Spleen (tissue), 11 donors: Measurements from ENCODE around the gene ELFN2. TPM values are rescaled to one million over a fixed set of nuclear protein-coding genes. Genes with fewer than 3 reads are reported as not detected.
A peak's percentile ranks its signal among the peaks of the same experiment; 100 is the strongest.

Experiments
- DNase-seq: peaks from one replicate; pipeline ENCODE4 v3.0.0-alpha.2; 2020
- H3K27ac ChIP-seq, 8 donors: fragments of 200-600 bp; sonication (generic) in 7 of 8; 1 replicate in 4 of 8; 2 replicates in 4 of 8; pipeline versions ENCODE4 v1.5.0 to v1.8.0; 2016 to 2021; ENCODE audit warnings: inconsistent platforms in 4 of 8, mild to moderate bottlenecking in 4 of 8, moderate library complexity in 1 of 8
- H3K27me3 ChIP-seq, 7 donors: fragments of 200-600 bp; sonication (generic) in 6 of 7; replicated peaks in 1 of 7; 1 replicate in 4 of 7; 2 replicates in 3 of 7; pipeline versions ENCODE4 v1.5.0 to v1.8.0; 2016 to 2021; ENCODE audit warnings: inconsistent platforms in 3 of 7, mild to moderate bottlenecking in 1 of 7
- H3K36me3 ChIP-seq, 6 donors: fragments of 200-600 bp; sonication (generic) in 5 of 6; 1 replicate in 4 of 6; 2 replicates in 2 of 6; pipeline versions ENCODE4 v1.5.0 to v1.8.0; 2016 to 2021; ENCODE audit warnings: inconsistent platforms in 2 of 6
- H3K4me1 ChIP-seq, 6 donors: fragments of 200-600 bp; sonication (generic) in 5 of 6; 1 replicate in 3 of 6; 2 replicates in 3 of 6; pipeline versions ENCODE4 v1.5.0 to v1.8.0; 2016 to 2021; ENCODE audit warnings: inconsistent platforms in 3 of 6
- H3K4me3 ChIP-seq, 8 donors: fragments of 200-600 bp; sonication (generic) in 7 of 8; 1 replicate in 4 of 8; 2 replicates in 4 of 8; pipeline versions ENCODE4 v1.5.0 to v1.8.0; 2016 to 2021; ENCODE audit warnings: inconsistent platforms in 4 of 8, mild to moderate bottlenecking in 4 of 8, moderate library complexity in 2 of 8
- H3K9me3 ChIP-seq, 8 donors: fragments of 200-600 bp; sonication (generic) in 7 of 8; 1 replicate in 4 of 8; 2 replicates in 4 of 8; pipeline versions ENCODE4 v1.5.0 to v1.8.0; 2016 to 2021; ENCODE audit warnings: inconsistent platforms in 4 of 8
- CTCF ChIP-seq, 11 experiments: fragments of 200-600 bp in 7 of 11; fragments of 450-650 bp in 4 of 11; sonication (generic) in 4 of 11; IDR thresholded peaks in 8 of 11; conservative IDR thresholded peaks in 3 of 11; 1 replicate in 7 of 11; 2 replicates in 4 of 11; pipeline versions ENCODE4 v1.4.0 to v1.8.0; 2016 to 2021; ENCODE audit warnings: antibody characterized with exemption in 11 of 11, inconsistent platforms in 4 of 11, mild to moderate bottlenecking in 1 of 11
- POLR2A ChIP-seq, 3 donors: fragments of 450-650 bp; IDR thresholded peaks; one replicate each; pipeline ENCODE4 v1.5.1; 2017; ENCODE audit warnings: antibody characterized with exemption in 3 of 3, mild to moderate bottlenecking in 1 of 3
- POLR2AphosphoS5 ChIP-seq, 3 donors: sonication (generic); formaldehyde crosslinking; IDR thresholded peaks; one replicate each; pipeline ENCODE4 v1.5.1; 2017; ENCODE audit warnings: antibody characterized with exemption in 3 of 3
- WGBS, 5 donors: extraction: QIAGEN DNeasy Blood & Tissue Kit in 3 of 5; methylation state at CpG; one replicate each; pipeline versions ENCODE4 v1.1.5 to v1.1.7; 2013 to 2018; 5-methylcytosine and 5-hydroxymethylcytosine counted together
- intact Hi-C: fragments of 100-400 bp; cut with DNase I; formaldehyde crosslinking; loops from one replicate; pipeline ENCODE4 v1.15.0; 2023; ENCODE audit warnings: low total_unique reads
- polyA plus RNA-seq, 3 donors: library from polyadenylated mRNA; stranded (reverse); fragments of 200-250 nt; gene quantifications; one replicate each; pipeline ENCODE4 v1.2.1, GENCODE V29; 2013
- total RNA-seq, 7 donors: library from RNA; depleted of rRNA in 3 of 7; stranded (reverse); fragments of >200 nt in 3 of 7; fragmentation: NEBNext Ultra II Directional in 4 of 7; extraction: Animal tissue kit (Norgen Biotek cat#: 25700) in 4 of 7; gene quantifications; one replicate each; pipeline versions ENCODE4 v1.1.0 to v1.2.1, GENCODE V29; 2016 to 2021
- donor health status: healthy with polysubstance abuse.
- donor health status: DM: no; HTN: no; CAD: no; lungs with moderate emphysema.
- donor health status: DM: no; HTN: no; CAD: no.
- donor health status: Bipolar disorder and iron deficiency.
- donor health status: healthy.
- donor health status: DM: no; HTN: no; CAD: no.
- donor health status: DM: yes; HTN: yes; CAD: no.

The ELFN2 gene
- total and polyA plus RNA-seq, 10 donors, result 0.02 to 0.19 (median 0.07) TPM; not detected in 1

- Histone ChIP-seq H3K9me3 (no peaks in the 10 kb centered on the region), H3K4me1 (peaks cover 0 to 18% (median 7%) of the 10 kb centered on the region in 6 donors), H3K36me3 (no peaks in the 10 kb centered on the region), H3K27ac (no peak overlapping the region), H3K4me3 (peak overlapping the region in 1 of 8 donors; percentile 19), H3K27me3 (peaks cover 7 to 99% (median 56%) of the 10 kb centered on the region in 7 donors)
- WGBS, 5 donors, result 33 to 39% (median 36%) methylated on average over 11 of the region's 11 CpGs
- no peak for DNase-seq
- TF ChIP-seq POLR2A (IDR thresholded peaks at IDR 0.05) (no peak), POLR2AphosphoS5 (IDR thresholded peaks at IDR 0.05) (no peak), CTCF (IDR thresholded peaks at IDR 0.05 in 8 of 11, conservative IDR thresholded peaks at IDR 0.05 in 3 of 11) (no peak)
- intact Hi-C loops, result loop anchor here (10.0 kb wide), 1 partner anchor 91 kb away; the partner anchor contains the start of gene ELFN2
Measured at GRCh38 chr22:37333724-37334460, 93.4 kb downstream of the ELFN2 start.

GRCh38 chr22:37331856-37332536, 95.3 kb downstream of the ELFN2 start:
- H3K27me3 ChIP-seq, result peaks cover 7 to 97% (median 64%) of the 10 kb centered on the region in 7 donors
- no peak for DNase-seq
- intact Hi-C loops, result loop anchor here (10.0 kb wide), 1 partner anchor 93 kb away; the partner anchor contains the start of gene ELFN2
- H3K27ac ChIP-seq, result no peak overlapping the region
- 59 to 66% (median 64%) methylated on average over 8 to 9 of the region's 9 CpGs for WGBS, 5 donors
- H3K36me3 ChIP-seq, result no peaks in the 10 kb centered on the region
- H3K9me3 ChIP-seq, result no peaks in the 10 kb centered on the region
- TF ChIP-seq CTCF (IDR thresholded peaks at IDR 0.05 in 8 of 11, conservative IDR thresholded peaks at IDR 0.05 in 3 of 11) (no peak), POLR2A (IDR thresholded peaks at IDR 0.05) (no peak), POLR2AphosphoS5 (IDR thresholded peaks at IDR 0.05) (no peak)
- H3K4me3 ChIP-seq, result no peak overlapping the region
- H3K4me1 ChIP-seq, result peaks cover 0 to 18% (median 7%) of the 10 kb centered on the region in 6 donors

GRCh38 chr22:37331034-37331428, 96.2 kb downstream of the ELFN2 start:
- TF ChIP-seq POLR2A (IDR thresholded peaks at IDR 0.05), result no peak
- no peak for TF ChIP-seq CTCF (IDR thresholded peaks at IDR 0.05 in 8 of 11, conservative IDR thresholded peaks at IDR 0.05 in 3 of 11)
- TF ChIP-seq POLR2AphosphoS5 (IDR thresholded peaks at IDR 0.05), result no peak
- intact Hi-C loops, result loop anchor here (10.0 kb wide), 1 partner anchor 94 kb away; the partner anchor contains the start of gene ELFN2
- no peak for DNase-seq
- peaks cover 7 to 97% (median 71%) of the 10 kb centered on the region in 7 donors for H3K27me3 ChIP-seq
- H3K9me3 ChIP-seq, result no peaks in the 10 kb centered on the region
- no peak overlapping the region for H3K4me3 ChIP-seq
- no peak overlapping the region for H3K27ac ChIP-seq
- H3K4me1 ChIP-seq, result peaks cover 0 to 18% (median 7%) of the 10 kb centered on the region in 6 donors
- no peaks in the 10 kb centered on the region for H3K36me3 ChIP-seq
- 41 to 67% (median 63%) methylated on average over 7 of the region's 7 CpGs for WGBS, 5 donors
